ENCODE data around the gene SORCS2. TPM values are rescaled to one million over a fixed set of nuclear protein-coding genes. Genes with fewer than 3 reads are reported as not detected.
A peak's percentile ranks its signal among the peaks of the same experiment; 100 is the strongest.
"Not testable (repeated sequence)": the region's sequence is repeated elsewhere in the genome, so short reads cannot be mapped to it uniquely, and the experiment has no call there.

Gene SORCS2
- total RNA-seq, 4 donors from 2014 or later, result 0.53 to 9.9 (median 0.90) TPM

GRCh38 chr4:7160951-7161440, 31.3 kb upstream of the SORCS2 start:
- H3K9me3 ChIP-seq, result no peaks in the 10 kb centered on the region
- no peaks in the 10 kb centered on the region for H3K36me3 ChIP-seq
- H3K4me1 ChIP-seq, result peaks cover 0 to 5% (median 0%) of the 10 kb centered on the region in 4 donors
- peak in 2 of 3 donors; percentile 45 to 61 for DNase-seq
- H3K27me3 ChIP-seq, result no peaks in the 10 kb centered on the region
- no peak overlapping the region for H3K27ac ChIP-seq
- H3K4me3 ChIP-seq, result no peak overlapping the region
- no peak for TF ChIP-seq CTCF (IDR thresholded peaks at IDR 0.05)
- no peak for TF ChIP-seq POLR2A (IDR thresholded peaks at IDR 0.05)

GRCh38 chr4:7161721-7162214, 30.6 kb upstream of the SORCS2 start:
- no peak overlapping the region for H3K27ac ChIP-seq
- H3K27me3 ChIP-seq, result no peaks in the 10 kb centered on the region

DNA sequence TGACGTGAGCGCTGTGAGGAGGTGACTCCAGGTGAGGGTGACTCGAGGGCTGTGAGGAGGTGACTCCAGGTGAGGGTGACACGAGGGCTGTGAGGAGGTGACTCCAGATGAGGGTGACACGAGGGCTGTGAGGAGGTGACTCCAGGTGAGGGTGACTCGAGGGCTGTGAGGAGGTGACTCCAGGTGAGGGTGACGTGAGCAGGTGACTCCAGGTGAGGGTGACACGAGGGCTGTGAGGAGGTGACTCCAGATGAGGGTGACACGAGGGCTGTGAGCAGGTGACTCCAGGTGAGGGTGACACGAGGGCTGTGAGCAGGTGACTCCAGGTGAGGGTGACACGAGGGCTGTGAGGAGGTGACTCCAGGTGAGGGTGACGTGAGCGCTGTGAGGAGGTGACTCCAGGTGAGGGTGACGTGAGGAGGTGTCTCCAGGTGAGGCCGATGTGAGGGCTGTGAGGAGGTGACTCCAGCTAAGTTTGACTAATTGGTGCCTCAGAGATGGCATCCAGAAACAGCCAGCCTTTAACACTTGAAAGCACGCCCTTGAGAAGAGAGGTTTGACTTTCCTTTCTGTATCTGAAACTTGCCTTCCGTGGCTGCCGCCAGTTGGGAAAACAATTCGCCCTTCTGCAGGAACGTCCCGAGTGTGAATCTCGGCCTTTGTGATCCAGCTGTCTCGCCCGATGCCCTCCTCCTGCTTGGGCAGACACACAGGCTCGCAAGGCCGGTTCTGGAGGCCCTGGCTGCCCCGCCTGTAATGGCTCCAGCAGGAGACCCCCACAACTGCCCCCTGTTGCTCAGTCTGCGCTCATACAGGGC, 27.1 kb upstream of the SORCS2 start:
- peak in 2 of 3 donors; percentile 37 for DNase-seq
- peaks cover 0 to 19% (median 2%) of the 10 kb centered on the region in 4 donors for H3K4me1 ChIP-seq
- not testable (repeated sequence) for H3K9me3 ChIP-seq, H3K27me3 ChIP-seq, H3K4me3 ChIP-seq, H3K36me3 ChIP-seq, H3K27ac ChIP-seq

More at GRCh38 chr4:7161721-7162214, 30.6 kb upstream of the SORCS2 start:
- Histone ChIP-seq H3K4me3 (no peak overlapping the region), H3K9me3 (no peaks in the 10 kb centered on the region), H3K36me3 (no peaks in the 10 kb centered on the region), H3K4me1 (peaks cover 0 to 11% (median 0%) of the 10 kb centered on the region in 4 donors)
- peak in 2 of 3 donors; percentile 13 to 33 for DNase-seq
- TF ChIP-seq CTCF (IDR thresholded peaks at IDR 0.05) (no peak), POLR2A (IDR thresholded peaks at IDR 0.05) (no peak)

- Histone ChIP-seq H3K36me3 (no peaks in the 10 kb centered on the region), H3K4me1 (peaks cover 0 to 19% (median 2%) of the 10 kb centered on the region in 4 donors), H3K27me3 (no peaks in the 10 kb centered on the region), H3K27ac (no peak overlapping the region), H3K9me3 (no peaks in the 10 kb centered on the region), H3K4me3 (no peak overlapping the region)
- DNase-seq, result peak in 2 of 3 donors; percentile 27 to 33
- no peak for TF ChIP-seq CTCF (IDR thresholded peaks at IDR 0.05)
- TF ChIP-seq POLR2A (IDR thresholded peaks at IDR 0.05), result no peak
Observed at GRCh38 chr4:7165874-7166201, 26.5 kb upstream of the SORCS2 start.

GRCh38 chr4:7166237-7166636, 26.1 kb upstream of the SORCS2 start:
- Histone ChIP-seq H3K27me3 (no peaks in the 10 kb centered on the region), H3K4me3 (no peak overlapping the region), H3K36me3 (no peaks in the 10 kb centered on the region), H3K4me1 (peaks cover 0 to 19% (median 2%) of the 10 kb centered on the region in 4 donors), H3K9me3 (no peaks in the 10 kb centered on the region), H3K27ac (peak overlapping the region in 1 of 4 donors; percentile 49)
- DNase-seq, result peak in 2 of 3 donors; percentile 43 to 63
- TF ChIP-seq POLR2A (IDR thresholded peaks at IDR 0.05), result no peak
- TF ChIP-seq CTCF (IDR thresholded peaks at IDR 0.05), result no peak

All from Peyer's patch (tissue), 4 donors.